GM19193 (cell line): Measurements from ENCODE around the gene LEMD3.

Experiments
- POLR2A ChIP-seq: IDR thresholded peaks from 4 replicates; pipeline ENCODE4 v1.6.1; 2011; ENCODE audit not compliant: insufficient read depth, insufficient read length; ENCODE audit errors: extremely low read depth

Gene LEMD3

DNA sequence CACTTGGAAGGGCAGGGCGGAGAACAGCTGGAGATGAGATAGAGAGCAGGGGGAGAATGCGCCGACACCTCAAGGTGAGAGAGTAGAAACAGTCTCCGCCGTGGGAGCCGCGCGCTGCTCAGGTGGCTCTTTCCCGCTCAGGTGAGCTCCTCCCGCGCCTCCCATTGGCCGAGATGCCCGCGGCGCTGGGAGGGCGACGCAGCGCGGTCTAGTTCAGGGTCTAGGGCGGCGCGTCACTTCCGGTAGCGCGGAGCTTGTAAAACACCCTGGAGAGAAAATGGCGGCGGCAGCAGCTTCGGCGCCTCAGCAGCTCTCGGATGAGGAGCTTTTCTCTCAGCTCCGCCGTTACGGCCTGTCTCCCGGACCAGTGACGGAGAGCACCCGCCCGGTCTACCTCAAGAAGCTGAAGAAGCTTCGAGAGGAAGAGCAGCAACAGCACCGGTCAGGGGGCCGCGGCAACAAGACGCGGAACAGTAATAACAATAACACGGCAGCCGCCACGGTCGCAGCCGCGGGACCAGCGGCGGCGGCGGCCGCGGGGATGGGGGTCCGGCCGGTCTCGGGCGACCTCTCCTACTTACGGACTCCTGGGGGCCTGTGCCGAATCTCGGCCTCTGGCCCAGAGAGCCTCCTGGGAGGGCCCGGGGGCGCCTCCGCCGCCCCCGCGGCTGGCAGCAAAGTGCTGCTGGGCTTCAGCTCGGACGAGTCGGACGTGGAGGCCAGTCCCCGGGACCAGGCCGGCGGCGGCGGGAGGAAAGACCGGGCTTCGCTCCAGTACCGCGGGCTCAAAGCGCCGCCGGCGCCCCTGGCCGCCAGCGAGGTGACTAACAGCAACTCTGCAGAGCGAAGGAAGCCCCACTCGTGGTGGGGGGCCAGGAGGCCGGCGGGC, at the start of gene LEMD3:
Gene LEMD3 (plus strand): TSS at position 264 of the 889 bp plus-strand sequence. CDS start 14 bp downstream, at position 278.
- TF ChIP-seq POLR2A: peak; percentile 98

DNA sequence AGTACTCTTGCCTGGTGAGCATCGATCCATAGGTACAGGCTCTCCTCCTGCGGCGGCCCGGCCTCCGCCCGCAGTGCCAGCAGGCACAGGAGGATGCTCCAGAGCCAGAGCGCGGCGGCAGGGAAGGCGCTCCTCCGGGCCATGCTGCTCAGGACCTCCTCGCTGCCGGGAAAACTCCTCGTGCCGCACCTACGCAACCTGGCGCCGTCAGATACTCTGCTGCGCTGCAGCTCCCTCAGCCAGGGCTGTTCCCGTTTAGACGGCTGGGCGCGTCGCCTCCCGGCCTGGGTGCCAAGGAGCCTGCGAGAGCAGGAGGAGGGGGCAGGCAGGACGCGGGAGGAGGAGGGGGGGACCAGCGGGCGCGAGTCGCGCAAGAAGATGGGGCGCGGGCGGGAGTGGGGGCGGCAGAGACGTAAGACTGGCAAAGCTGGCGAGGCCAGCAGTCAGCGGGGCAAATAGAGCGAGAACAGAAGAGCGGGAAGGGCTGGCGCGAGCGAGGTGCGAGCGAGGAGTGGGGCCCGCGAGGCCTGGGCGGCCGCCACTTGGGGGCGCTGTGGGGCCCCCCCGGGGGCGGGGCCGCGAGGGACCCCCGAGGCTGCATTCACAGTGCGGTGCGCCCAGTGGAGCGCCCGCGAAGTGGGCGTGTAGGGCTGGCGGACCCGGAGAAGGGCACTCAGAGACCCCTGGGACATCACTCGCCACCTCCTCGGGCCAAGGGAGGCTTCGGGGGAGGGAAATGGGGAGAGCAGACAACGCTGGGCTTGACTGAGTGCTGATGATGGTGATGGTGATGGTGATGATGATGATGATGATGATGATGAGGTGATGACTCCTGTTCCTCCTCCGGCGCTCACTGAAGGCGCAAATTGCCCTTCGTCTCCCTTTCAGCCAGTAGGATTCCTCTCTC, 48.1 kb upstream of the LEMD3 start, which contains the start of gene WIF1:
Gene WIF1 (minus strand): TSS at position 257 of the 907 bp plus-strand sequence. CDS start 114 bp downstream, at position 143.
- TF ChIP-seq POLR2A: no peak

DNA sequence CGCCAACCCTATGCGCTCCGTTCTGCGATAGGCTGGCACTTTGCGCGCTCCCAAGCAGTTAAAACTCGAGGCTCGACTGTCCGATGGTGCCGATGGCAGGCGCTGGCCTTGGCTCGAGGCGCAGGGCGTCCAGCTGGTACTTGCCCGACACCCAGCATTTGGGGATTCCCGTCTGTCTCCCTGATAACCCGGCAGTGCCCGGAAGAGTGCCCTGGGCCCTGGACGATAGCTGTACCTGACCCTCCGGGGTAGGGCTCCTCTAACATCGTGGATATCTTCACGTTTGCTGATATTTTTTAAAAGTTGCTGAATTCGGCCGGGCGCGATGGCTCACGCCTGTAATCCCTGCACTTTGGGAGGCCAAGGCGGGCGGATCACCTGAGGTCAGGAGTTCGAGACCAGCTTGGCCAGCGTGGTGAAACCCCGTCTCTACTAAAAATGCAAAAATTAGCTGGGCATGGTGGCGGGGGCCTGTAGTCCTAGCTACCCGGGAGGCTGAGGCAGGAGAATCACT, 47.4 kb upstream of the LEMD3 start:
- TF ChIP-seq POLR2A: no peak

DNA sequence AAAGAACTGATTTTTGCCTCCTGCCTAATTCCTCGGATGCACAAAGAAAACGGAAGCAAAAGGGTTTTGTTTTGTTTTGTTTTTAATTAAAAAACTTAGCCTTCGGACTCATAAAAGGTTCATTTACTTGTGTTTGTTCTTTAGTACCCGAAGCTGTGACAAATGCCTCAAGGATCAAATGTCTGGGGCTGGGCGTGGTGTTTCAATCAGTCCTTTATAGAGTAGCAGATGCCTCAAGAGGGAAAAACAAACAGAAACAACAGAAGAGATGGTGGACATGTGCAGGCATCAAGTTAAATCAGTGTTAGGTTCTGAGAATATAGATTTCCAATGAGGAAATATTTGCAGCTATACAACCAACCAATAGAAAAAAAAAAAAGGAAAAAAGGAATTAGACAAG, 46.7 kb upstream of the LEMD3 start:
- no peak for TF ChIP-seq POLR2A

DNA sequence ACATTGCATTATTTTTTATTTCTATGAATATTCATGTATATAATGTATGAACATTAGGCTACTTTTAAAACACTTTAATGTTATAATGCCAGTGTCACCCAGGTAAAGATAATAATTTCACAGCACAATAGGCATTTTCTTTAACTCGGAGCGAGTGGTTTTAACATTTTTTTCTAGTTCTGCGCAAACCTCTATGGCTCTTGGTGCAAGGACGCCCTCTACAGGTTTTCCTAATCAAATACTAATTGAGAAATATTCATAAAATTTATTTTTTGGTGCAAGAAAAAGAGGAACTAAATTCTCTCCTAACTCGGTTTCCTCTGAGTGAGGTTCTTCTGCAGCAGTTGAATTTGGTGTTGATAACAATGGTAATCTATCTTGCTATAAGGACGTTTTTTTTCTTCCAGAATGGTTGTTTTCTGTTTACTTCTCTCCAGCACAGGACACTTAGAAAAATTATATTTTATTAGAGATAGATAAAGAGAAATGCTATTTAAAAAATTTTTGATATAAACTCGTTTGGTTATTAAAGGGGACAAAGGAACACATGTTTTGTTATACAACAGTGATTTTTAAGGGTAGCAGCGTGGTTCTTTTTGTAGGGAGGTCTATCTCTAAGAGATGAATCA, 45.8 kb upstream of the LEMD3 start:
- TF ChIP-seq POLR2A: no peak

DNA sequence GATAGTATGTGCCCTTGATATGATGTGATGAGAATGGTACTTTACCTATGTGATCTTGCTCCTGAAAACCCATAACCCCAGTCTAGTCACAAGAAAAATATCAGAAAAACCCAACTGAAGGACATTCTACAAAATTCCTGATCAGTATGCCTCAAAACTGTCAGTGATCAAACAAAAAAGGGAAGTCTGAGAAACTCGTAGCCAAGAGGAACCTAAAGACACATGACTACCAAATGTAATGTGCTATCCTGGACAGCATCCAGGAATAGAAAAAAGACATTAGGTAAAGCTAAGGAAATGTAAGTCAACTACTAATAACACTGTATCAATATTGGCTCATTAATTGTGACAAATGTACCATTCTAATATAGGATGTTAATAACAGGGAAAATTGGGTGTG, 44.1 kb upstream of the LEMD3 start:
- no peak for TF ChIP-seq POLR2A

DNA sequence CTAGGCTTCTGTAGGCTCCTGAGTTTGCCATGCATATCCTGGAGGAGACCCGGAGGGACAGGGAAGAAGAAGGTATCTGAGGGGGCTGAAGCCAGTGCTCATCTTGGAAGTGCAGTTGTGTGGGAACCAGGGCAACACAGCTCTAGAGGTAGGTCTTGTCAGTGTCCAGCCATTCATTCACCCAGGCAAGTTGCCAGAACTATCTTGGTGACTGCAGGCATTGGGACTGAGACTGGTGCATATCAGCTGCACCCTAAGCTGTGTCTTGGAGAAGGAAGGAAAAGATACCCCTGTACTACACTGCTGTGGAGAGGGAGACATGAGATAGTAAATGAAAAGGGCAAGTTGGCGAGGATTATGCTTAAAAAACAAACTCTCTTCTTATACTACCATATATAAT, 43.4 kb upstream of the LEMD3 start:
- no peak for TF ChIP-seq POLR2A

DNA sequence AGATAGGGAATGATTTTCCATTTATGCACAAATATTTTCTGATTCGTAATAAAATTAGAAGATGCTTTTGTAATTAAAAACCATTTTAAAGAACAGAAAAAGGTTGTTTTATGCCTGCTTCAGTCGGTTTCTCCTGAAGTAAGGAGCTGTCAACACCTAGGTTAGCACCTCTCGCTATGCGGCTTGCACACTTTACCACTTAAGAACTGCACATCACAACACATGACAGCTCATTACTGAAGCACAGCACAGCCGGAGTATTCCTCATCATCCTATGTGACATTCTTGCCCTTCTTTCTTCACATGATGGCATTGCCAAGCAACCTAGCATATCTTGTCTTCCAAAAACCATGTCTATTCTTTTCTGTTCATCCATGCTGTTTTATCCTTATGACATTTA, 42.9 kb upstream of the LEMD3 start:
- TF ChIP-seq POLR2A: no peak

DNA sequence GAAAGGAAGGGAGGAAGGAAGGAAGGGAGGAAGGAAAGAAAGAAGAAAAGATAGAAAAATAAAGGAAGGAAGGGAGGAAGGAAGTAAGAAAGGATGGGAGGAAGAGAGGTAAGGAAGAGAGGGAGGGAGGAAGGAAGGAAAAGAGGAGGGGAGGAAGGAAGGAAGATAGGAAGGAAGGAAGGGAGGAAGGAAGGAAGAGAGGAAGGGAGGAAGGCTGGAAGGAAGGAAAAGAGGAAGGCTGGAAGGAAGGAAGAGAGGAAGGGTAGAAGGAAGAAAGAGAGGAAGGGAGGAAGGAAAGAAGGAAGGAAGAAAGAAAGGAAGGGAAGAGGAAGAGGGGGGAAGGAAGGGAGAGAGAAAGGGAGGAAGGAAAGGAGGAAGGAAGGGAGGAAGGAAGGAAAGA, 35.5 kb upstream of the LEMD3 start:
- no peak for TF ChIP-seq POLR2A

DNA sequence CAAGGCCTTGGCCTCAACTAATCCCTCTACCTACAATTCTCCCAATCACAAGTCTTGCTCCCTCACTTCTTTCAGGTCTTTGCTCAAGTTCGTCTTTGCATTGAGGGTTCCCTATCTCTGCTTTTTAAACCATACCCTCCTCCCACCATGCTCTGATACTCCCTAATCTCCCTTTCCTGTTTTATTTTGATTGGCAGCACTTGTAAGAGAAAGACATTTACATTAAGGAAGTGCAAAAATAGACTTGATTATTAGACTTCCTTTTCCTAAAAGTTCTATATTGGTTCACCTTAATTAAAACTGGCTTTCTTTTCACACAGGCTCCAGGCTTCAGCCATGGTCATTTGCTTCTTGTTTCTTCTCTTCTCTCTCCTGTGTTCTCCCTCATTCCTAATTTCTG, 30.0 kb upstream of the LEMD3 start:
- TF ChIP-seq POLR2A: no peak

DNA sequence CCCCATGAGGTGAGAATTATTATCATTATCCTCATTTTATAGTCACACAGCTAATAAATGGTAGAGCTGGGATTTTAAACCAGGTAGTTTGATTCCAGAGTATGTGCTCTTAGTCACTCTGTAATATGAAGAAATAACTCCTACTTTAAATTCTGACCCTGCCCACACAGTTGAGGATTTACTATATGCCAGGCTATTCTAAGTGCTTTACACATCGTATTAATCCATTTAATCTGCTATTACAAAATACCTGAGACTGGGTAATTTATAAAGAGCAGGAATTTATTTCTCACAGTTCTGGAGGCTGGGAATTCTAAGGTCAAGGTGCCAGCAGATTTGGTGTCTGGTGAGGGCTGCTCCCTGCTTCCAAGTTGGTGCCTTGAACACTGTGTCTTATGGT, 28.6 kb upstream of the LEMD3 start:
- TF ChIP-seq POLR2A: no peak

DNA sequence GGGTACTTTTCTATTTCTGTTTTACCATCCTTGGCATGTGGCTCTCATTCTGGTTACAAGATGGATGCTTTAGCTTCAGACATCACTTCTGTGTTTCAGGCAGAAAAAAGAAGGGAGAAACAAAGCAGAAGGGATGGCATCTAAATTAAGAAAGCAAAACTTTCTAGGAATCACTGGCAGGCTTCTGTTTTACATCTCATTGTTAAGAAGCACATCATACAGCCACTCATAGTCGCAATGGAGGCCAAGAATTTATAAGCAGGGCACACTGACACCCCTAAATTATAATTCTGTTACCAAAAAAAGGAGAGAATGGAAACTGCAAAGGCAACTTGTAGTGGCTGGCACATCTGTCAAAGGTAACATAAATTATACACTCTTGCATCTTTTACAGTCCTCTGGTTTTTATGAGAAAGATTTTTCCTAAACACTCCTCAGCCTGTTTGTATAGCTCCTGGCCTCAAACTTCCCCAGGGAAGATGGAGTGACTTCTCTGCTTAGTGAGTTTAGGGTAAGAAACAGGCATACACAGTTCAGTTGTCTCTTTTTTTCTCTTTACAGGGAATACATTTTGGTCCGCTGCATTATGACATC, 22.0 kb upstream of the LEMD3 start:
- no peak for TF ChIP-seq POLR2A

DNA sequence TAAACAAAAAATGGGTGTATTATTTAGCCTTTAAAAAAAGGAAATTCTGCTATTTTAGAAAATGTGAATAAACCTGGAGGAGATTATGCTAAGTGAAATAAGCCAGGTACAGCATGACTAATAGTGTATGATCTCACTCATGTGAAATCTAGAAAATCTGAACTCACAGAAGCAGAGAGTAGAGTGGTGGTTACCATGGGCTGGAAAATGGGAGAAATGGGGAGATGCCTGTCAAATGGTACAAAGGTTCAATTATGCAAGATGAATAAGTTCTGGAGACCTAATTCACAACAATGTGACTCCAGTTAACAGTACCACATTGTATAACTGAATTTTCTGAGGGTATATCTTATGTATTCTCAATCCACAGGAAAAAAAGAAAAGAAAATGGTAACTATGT, 17.4 kb upstream of the LEMD3 start:
- no peak for TF ChIP-seq POLR2A

DNA sequence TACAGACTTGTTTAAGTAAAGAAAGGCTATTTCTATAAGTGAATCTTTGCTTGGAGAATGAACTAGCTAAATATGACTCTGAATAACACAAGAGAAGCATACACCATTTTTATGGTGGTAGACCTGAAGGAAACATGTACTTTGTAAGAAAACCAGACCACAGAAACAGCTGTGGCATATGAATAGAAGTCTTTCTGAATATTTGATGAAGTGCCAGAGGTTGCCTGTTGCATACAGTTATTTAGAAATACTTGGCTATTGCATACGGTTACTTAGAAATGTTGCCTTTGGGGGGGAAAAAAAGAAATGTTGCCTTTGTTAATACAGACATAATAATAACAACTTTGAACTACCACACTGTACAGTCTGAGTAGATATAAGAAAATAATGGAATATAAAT, 16.8 kb upstream of the LEMD3 start:
- no peak for TF ChIP-seq POLR2A
